ENCODE measurements around the gene CELA2B. TPM values are rescaled to one million over a fixed set of nuclear protein-coding genes. Genes with fewer than 3 reads are reported as not detected.
"Not testable (repeated sequence)": the region's sequence is repeated elsewhere in the genome, so short reads cannot be mapped to it uniquely, and the experiment has no call there.

CELA2B gene
- polyA plus RNA-seq, 3 donors: not detected

GRCh38 chr1:15471067-15471466 is 4.8 kb upstream of the CELA2B start:
- H3K27ac ChIP-seq (ENCODE audit: low read depth in 1 of 2, low read length in 2 of 2); intact Hi-C loops (cut with micrococcal nuclease); H2AFZ ChIP-seq (ENCODE audit: insufficient read depth, low read depth, low read length, poor library complexity, severe bottlenecking); H3K4me3 ChIP-seq (replicated peaks in 1 of 3; ENCODE audit: low read depth in 2 of 3, low read length in 3 of 3); H3K4me1 Mint-ChIP-seq; H3K9ac ChIP-seq (ENCODE audit: insufficient read depth, low read length, poor library complexity, severe bottlenecking); H4K20me1 ChIP-seq (ENCODE audit: insufficient read depth, low read length); H3K27me3 Mint-ChIP-seq (ENCODE audit: low read depth in 3 of 3); H3K27me3 ChIP-seq (ENCODE audit: control insufficient read depth in 2 of 2, insufficient read depth in 2 of 2, low read length in 2 of 2); H3K9me3 ChIP-seq (replicated peaks in 1 of 2; ENCODE audit: control insufficient read depth in 1 of 2, insufficient read depth in 1 of 2, low read length in 2 of 2); H3K79me2 ChIP-seq (ENCODE audit: insufficient read depth, low read length); H3K36me3 Mint-ChIP-seq; H3K4me2 ChIP-seq (replicated peaks; ENCODE audit: extremely low read depth, low read length, poor library complexity, severe bottlenecking); H3K4me3 Mint-ChIP-seq; H3K4me1 ChIP-seq (ENCODE audit: control insufficient read depth in 1 of 2, insufficient read depth in 2 of 2, low read length in 2 of 2); H3K36me3 ChIP-seq (replicated peaks in 1 of 2; ENCODE audit: control insufficient read depth in 1 of 2, insufficient read depth in 2 of 2, low read length in 2 of 2); H3K9me3 Mint-ChIP-seq; DNase-seq; H3K27ac Mint-ChIP-seq: not testable (repeated sequence)
- WGBS (ENCODE audit: insufficient coverage): 89% methylated on average over 5 of the region's 5 CpGs

- H3K27ac Mint-ChIP-seq: not testable (repeated sequence)
These were observed 4.2 kb upstream of the CELA2B start for GRCh38 chr1:15471723-15472122.

GRCh38 chr1:15472587-15472986 is 3.3 kb upstream of the CELA2B start:
- no peak overlapping the region for H3K27ac Mint-ChIP-seq
- Histone ChIP-seq H3K36me3 (replicated peaks in 1 of 2; ENCODE audit: control insufficient read depth in 1 of 2, insufficient read depth in 2 of 2, low read length in 2 of 2) (no peaks in the 10 kb centered on the region), H3K4me2 (replicated peaks; ENCODE audit: extremely low read depth, low read length, poor library complexity, severe bottlenecking) (no peak overlapping the region), H4K20me1 (ENCODE audit: insufficient read depth, low read length) (no peaks in the 10 kb centered on the region), H3K27ac (ENCODE audit: low read depth in 1 of 2, low read length in 2 of 2) (no peak overlapping the region), H3K4me3 (replicated peaks in 1 of 3; ENCODE audit: low read depth in 2 of 3, low read length in 3 of 3) (no peak overlapping the region), H3K79me2 (ENCODE audit: insufficient read depth, low read length) (no peaks in the 10 kb centered on the region), H3K9ac (ENCODE audit: insufficient read depth, low read length, poor library complexity, severe bottlenecking) (no peak overlapping the region), H3K27me3 (ENCODE audit: control insufficient read depth in 2 of 2, insufficient read depth in 2 of 2, low read length in 2 of 2) (no peaks in the 10 kb centered on the region), H2AFZ (ENCODE audit: insufficient read depth, low read depth, low read length, poor library complexity, severe bottlenecking) (no peak overlapping the region), H3K4me1 (ENCODE audit: control insufficient read depth in 1 of 2, insufficient read depth in 2 of 2, low read length in 2 of 2) (no peaks in the 10 kb centered on the region), H3K9me3 (replicated peaks in 1 of 2; ENCODE audit: control insufficient read depth in 1 of 2, insufficient read depth in 1 of 2, low read length in 2 of 2) (no peaks in the 10 kb centered on the region)
- 96% methylated on average over 6 of the region's 11 CpGs for WGBS (ENCODE audit: insufficient coverage)
- H3K9me3 Mint-ChIP-seq: peaks cover 0 to 1% (median 0%) of the 10 kb centered on the region in 7 donors
- no peaks in the 10 kb centered on the region for H3K36me3 Mint-ChIP-seq
- TF ChIP-seq CTCF (IDR thresholded peaks at IDR 0.05): no peak
- H3K27me3 Mint-ChIP-seq (ENCODE audit: low read depth in 3 of 3): peaks cover 3 to 5% (median 4%) of the 10 kb centered on the region in 3 donors
- intact Hi-C loops (cut with micrococcal nuclease): no loop called here
- no peaks in the 10 kb centered on the region for H3K4me1 Mint-ChIP-seq
- no peak for DNase-seq
- no peak overlapping the region for H3K4me3 Mint-ChIP-seq

More at GRCh38 chr1:15471723-15472122, 4.2 kb upstream of the CELA2B start:
- H3K4me3 ChIP-seq (replicated peaks in 1 of 3; ENCODE audit: low read depth in 2 of 3, low read length in 3 of 3); H3K4me1 Mint-ChIP-seq; H2AFZ ChIP-seq (ENCODE audit: insufficient read depth, low read depth, low read length, poor library complexity, severe bottlenecking); H3K27me3 ChIP-seq (ENCODE audit: control insufficient read depth in 2 of 2, insufficient read depth in 2 of 2, low read length in 2 of 2); H3K4me1 ChIP-seq (ENCODE audit: control insufficient read depth in 1 of 2, insufficient read depth in 2 of 2, low read length in 2 of 2); H3K27ac ChIP-seq (ENCODE audit: low read depth in 1 of 2, low read length in 2 of 2); H3K9ac ChIP-seq (ENCODE audit: insufficient read depth, low read length, poor library complexity, severe bottlenecking); H3K9me3 ChIP-seq (replicated peaks in 1 of 2; ENCODE audit: control insufficient read depth in 1 of 2, insufficient read depth in 1 of 2, low read length in 2 of 2); DNase-seq; H3K4me2 ChIP-seq (replicated peaks; ENCODE audit: extremely low read depth, low read length, poor library complexity, severe bottlenecking); H3K27me3 Mint-ChIP-seq (ENCODE audit: low read depth in 3 of 3); H3K36me3 ChIP-seq (replicated peaks in 1 of 2; ENCODE audit: control insufficient read depth in 1 of 2, insufficient read depth in 2 of 2, low read length in 2 of 2); H3K79me2 ChIP-seq (ENCODE audit: insufficient read depth, low read length); intact Hi-C loops (cut with micrococcal nuclease); H3K9me3 Mint-ChIP-seq; H4K20me1 ChIP-seq (ENCODE audit: insufficient read depth, low read length); H3K4me3 Mint-ChIP-seq; H3K36me3 Mint-ChIP-seq: not testable (repeated sequence)
- 82% methylated on average over 3 of the region's 6 CpGs for WGBS (ENCODE audit: insufficient coverage)
